K562 (cell line): Measurements from ENCODE around the gene POLR3K. TPM values are rescaled to one million over a fixed set of nuclear protein-coding genes. Genes with fewer than 3 reads are reported as not detected.
A peak's percentile ranks its signal among the peaks of the same experiment; 100 is the strongest.

Experiments
- ATAC-seq: fragments of 200-7000 bp; cut with Tn5 transposase; 3 replicates; pipeline ENCODE4 v1.9.1; 2020; ENCODE audit warnings: moderate library complexity
- BruUV-seq: library from RNA; stranded (reverse); fragments of 400-500 nt; replicated peaks from 2 replicates; lab custom pipeline; 2021; lab: Mats Ljungman, UMichigan
- CTCF ChIA-PET: fragments of 300-600 bp; formaldehyde crosslinking; extraction: SDS; loops from one replicate; lab custom pipeline; 2021; ENCODE audit warnings: low intra/inter-chr PET ratio; lab: Yijun Ruan, JAX
- POLR2A ChIA-PET: fragments of 300-600, 350-650 bp; sonication (Branson Sonifier 250); formaldehyde crosslinking; extraction: SDS; loops from one replicate; lab custom pipeline; 2021; ENCODE audit warnings: antibody characterized with exemption, inconsistent platforms; lab: Yijun Ruan, JAX
- DNase-seq, 4 experiments: peaks; one replicate each; pipeline versions ENCODE4 v3.0.0 to v3.0.0-alpha.2; 2011 to 2018; ENCODE audit warnings: low spot score in 3 of 4, mixed read lengths in 3 of 4; ENCODE audit errors: extremely low read depth in 1 of 4
- FAIRE-seq: peaks from 2 replicates; lab custom pipeline; 2011; peaks lifted over from hg19 to GRCh38; lab: Jason Lieb, UNC
- H2AFZ ChIP-seq: 2 replicates; pipeline ENCODE4 v1.6.0; 2011; ENCODE audit warnings: low read depth, low read length, control low read depth, inconsistent platforms
- H3K27ac ChIP-seq: fragments of 200-600 bp; 3 replicates; pipeline ENCODE4 v1.8.0; 2011; ENCODE audit warnings: low read depth, mild to moderate bottlenecking, control low read depth, inconsistent platforms, low read length, moderate library complexity, mixed read lengths; ENCODE audit errors: extremely low read depth
- H3K27me3 ChIP-seq, 2 experiments: fragments of 300-600 bp in 1 of 2; 2 replicates in 1 of 2; 3 replicates in 1 of 2; pipeline versions ENCODE4 v1.6.0 to v1.8.0; 2011; ENCODE audit warnings: inconsistent platforms in 2 of 2, low read length in 2 of 2, mild to moderate bottlenecking in 1 of 2, mixed read lengths in 1 of 2, moderate library complexity in 1 of 2; ENCODE audit not compliant: control insufficient read depth in 2 of 2, insufficient read depth in 2 of 2
- H3K36me3 ChIP-seq: fragments of 300-600 bp; 3 replicates; pipeline ENCODE4 v1.8.0; 2011; ENCODE audit warnings: mild to moderate bottlenecking, low read length, inconsistent platforms; ENCODE audit not compliant: control insufficient read depth, insufficient read depth
- H3K4me1 ChIP-seq, 2 experiments: fragments of 200-600 bp in 1 of 2; replicated peaks in 1 of 2; 2 replicates in 1 of 2; 3 replicates in 1 of 2; pipeline versions ENCODE4 v1.5.1 to v1.8.0; 2011; ENCODE audit warnings: inconsistent platforms in 2 of 2, low read length in 2 of 2, mild to moderate bottlenecking in 1 of 2, mixed read lengths in 1 of 2, moderate library complexity in 1 of 2; ENCODE audit not compliant: control insufficient read depth in 2 of 2, insufficient read depth in 2 of 2
- H3K4me2 ChIP-seq: 2 replicates; pipeline ENCODE4 v1.6.1; 2011; ENCODE audit warnings: low read length, control low read depth, inconsistent platforms, mixed read lengths; ENCODE audit not compliant: insufficient read depth
- H3K4me3 ChIP-seq: fragments of 200-600 bp; sonication (generic), shearing (Covaris generic); 2 replicates; pipeline ENCODE4 v1.5.1; 2016; ENCODE audit warnings: control low read depth, inconsistent platforms
- H3K79me2 ChIP-seq: fragments of 200-600 bp; 3 replicates; pipeline ENCODE4 v1.8.0; 2011; ENCODE audit warnings: low read length, inconsistent platforms; ENCODE audit not compliant: control insufficient read depth, insufficient read depth
- H3K9ac ChIP-seq, 2 experiments: 2 replicates each; pipeline versions ENCODE4 v1.6.0 to v1.6.1; 2011; ENCODE audit warnings: low read depth in 2 of 2, low read length in 2 of 2, control low read depth in 1 of 2, inconsistent platforms in 1 of 2, mild to moderate bottlenecking in 1 of 2, mixed read lengths in 1 of 2; ENCODE audit not compliant: insufficient read depth in 1 of 2
- H3K9me1 ChIP-seq: one replicate; pipeline ENCODE4 v1.6.0; 2011; ENCODE audit warnings: inconsistent platforms, mild to moderate bottlenecking, low read length, moderate library complexity; ENCODE audit not compliant: control insufficient read depth, insufficient read depth
- H3K9me3 ChIP-seq: replicated peaks from 2 replicates; pipeline ENCODE4 v1.5.1; 2011; ENCODE audit warnings: low read depth, low read length, inconsistent platforms; ENCODE audit not compliant: control insufficient read depth, insufficient read depth
- H4K20me1 ChIP-seq: replicated peaks from 2 replicates; pipeline ENCODE4 v1.6.1; 2011; ENCODE audit warnings: low read length, inconsistent platforms, mixed read lengths; ENCODE audit not compliant: control insufficient read depth, insufficient read depth
- BCOR ChIP-seq: fragments of 450-650 bp; IDR thresholded peaks from 2 replicates; pipeline ENCODE4 v1.6.1; 2016
- BHLHE40 ChIP-seq: IDR thresholded peaks from 2 replicates; pipeline ENCODE4 v1.6.1; 2011; ENCODE audit warnings: low read length, improper control_type of control experiment
- DIDO1 ChIP-seq: fragments of 450-650 bp; IDR thresholded peaks from 2 replicates; pipeline ENCODE4 v1.6.1; 2016; ENCODE audit warnings: low read depth, missing biosample characterization, missing genetic modification characterization
- EP400 ChIP-seq: fragments of 450-650 bp; IDR thresholded peaks from 2 replicates; pipeline ENCODE4 v1.6.1; 2017; ENCODE audit warnings: antibody characterized with exemption, mild to moderate bottlenecking, moderate library complexity
- ETV1 ChIP-seq: fragments of 450-650 bp; conservative IDR thresholded peaks from 2 replicates; pipeline ENCODE4 v1.6.1; 2016; ENCODE audit warnings: missing genetic modification characterization, control low read depth, low read depth, missing compliant biosample characterization
- FOXP1 ChIP-seq: sonication (generic); formaldehyde crosslinking; IDR thresholded peaks from 2 replicates; pipeline ENCODE4 v1.8.0; 2022; ENCODE audit warnings: mild to moderate bottlenecking, missing genetic modification reagents
- GATAD2A ChIP-seq: fragments of 450-650 bp; IDR thresholded peaks from 2 replicates; pipeline ENCODE4 v1.6.1; 2017
- IRF1 ChIP-seq: sonication (generic); formaldehyde crosslinking; IDR thresholded peaks from 2 replicates; pipeline ENCODE4 v1.8.0; 2022; ENCODE audit warnings: missing genetic modification reagents, mild to moderate bottlenecking, borderline replicate concordance
- KDM4B ChIP-seq, 2 experiments: fragments of 450-650 bp in 1 of 2; sonication (generic) in 1 of 2; IDR thresholded peaks; 2 replicates each; pipeline ENCODE4 v1.6.1; 2016 to 2017; ENCODE audit warnings: borderline replicate concordance in 2 of 2, antibody characterized with exemption in 1 of 2, low read depth in 1 of 2, mild to moderate bottlenecking in 1 of 2
- STAT6 ChIP-seq: sonication (generic); formaldehyde crosslinking; IDR thresholded peaks from 2 replicates; pipeline ENCODE4 v1.8.1; 2023; ENCODE audit warnings: mild to moderate bottlenecking, missing genetic modification reagents
- XRCC3 ChIP-seq: fragments of 450-650 bp; IDR thresholded peaks from 2 replicates; pipeline ENCODE4 v1.6.1; 2017; ENCODE audit warnings: mild to moderate bottlenecking, moderate library complexity
- ZNF311 ChIP-seq: fragments of 250-450 bp; sonication (Bioruptor Pico); IDR thresholded peaks from 2 replicates; pipeline ENCODE4 v1.4.0; 2020; ENCODE audit warnings: mild to moderate bottlenecking, moderate library complexity
- ZNF668 ChIP-seq: fragments of 250-450 bp; sonication (Bioruptor Pico); IDR thresholded peaks from 2 replicates; pipeline ENCODE4 v1.8.0; 2022; ENCODE audit warnings: mild to moderate bottlenecking, inconsistent platforms
- ZNF766 ChIP-seq: fragments of 200-800 bp; sonication (Bioruptor generic); conservative IDR thresholded peaks from 2 replicates; pipeline ENCODE4 v1.6.1; 2016; ENCODE audit warnings: missing genetic modification characterization, missing compliant biosample characterization
- ZZZ3 ChIP-seq: fragments of 450-650 bp; IDR thresholded peaks from 2 replicates; pipeline ENCODE4 v1.6.1; 2016; ENCODE audit warnings: antibody characterized with exemption, mild to moderate bottlenecking, moderate library complexity
- WGBS: fragments of 100-300 bp; shearing (Covaris generic); methylation state at CpG from one replicate; pipeline ENCODE4 v1.1.6; 2016; ENCODE audit warnings: low coverage, mixed read lengths; ENCODE audit not compliant: insufficient coverage; ENCODE audit errors: missing lambda C conversion rate; 5-methylcytosine and 5-hydroxymethylcytosine counted together
- in situ Hi-C: fragments of 300-500 bp; cut with MboI; formaldehyde crosslinking; loops from 4 replicates; pipeline ENCODE4 v1.15.0; 2018; ENCODE audit warnings: inconsistent platforms, mixed read lengths
- intact Hi-C: fragments of 100-400 bp; cut with micrococcal nuclease; formaldehyde crosslinking; loops from 2 replicates; pipeline ENCODE4 v1.14.2; 2022
- polyA plus RNA-seq, 8 experiments: library from polyadenylated mRNA; depleted of rRNA in 4 of 8; stranded (reverse) in 5 of 8; unstranded in 3 of 8; fragments of >200 nt; fragmentation: Nextera tagmentation in 2 of 8; fragmentation: Illumina TruSeq in 1 of 8; extraction: Ambion mirVana in 2 of 8; extraction: Trizol in 1 of 8; gene quantifications; 2 replicates each; pipeline versions ENCODE4 v1.2.1 to v1.2.3, GENCODE V29; 2011 to 2014; ENCODE audit warnings: inconsistent platforms in 1 of 8, missing spikeins in 1 of 8
- total RNA-seq, 7 experiments: library from RNA; depleted of rRNA in 6 of 7; stranded (reverse); fragments of >200 nt in 6 of 7; fragmentation: Illumina TruSeq in 2 of 7; extraction: Trizol in 2 of 7; gene quantifications; 2 replicates each; pipeline versions ENCODE4 v1.2.1 to v1.2.3, GENCODE V29; 2011 to 2021; ENCODE audit warnings: low replicate concordance in 1 of 7
- TF ChIP-seq, protein P1 (sequence below): fragments of 250-450 bp; sonication (Bioruptor Pico); IDR thresholded peaks from 2 replicates; pipeline ENCODE4 v1.9.0; 2021; ENCODE audit warnings: mild to moderate bottlenecking, inconsistent platforms

The POLR3K gene
- total and polyA plus RNA-seq, 9 of the 15 experiments (the other 6 are each of a cell fraction or from before 2014, with no cell fraction given): 42.1 to 315 (median 86.7) TPM

DNA sequence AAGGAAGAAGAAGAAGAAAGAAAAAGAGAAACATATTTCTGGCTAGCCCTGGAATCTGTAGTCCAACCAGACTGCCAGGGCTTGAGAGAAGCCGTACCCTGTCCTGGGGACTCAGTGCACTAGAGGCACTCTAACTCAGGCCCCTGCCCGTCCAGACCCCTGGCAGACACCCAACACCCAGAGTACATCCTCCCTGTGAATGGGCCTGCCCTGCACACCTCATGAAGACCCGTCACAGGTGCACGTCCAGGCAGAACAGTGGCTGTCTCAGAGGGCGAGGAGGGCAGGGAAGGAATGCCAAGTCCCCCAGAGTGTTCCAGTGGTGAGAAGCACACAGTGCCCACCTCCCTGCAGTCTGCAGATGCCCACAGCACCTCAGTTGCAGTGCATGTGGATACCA lies 47.6 kb upstream of the POLR3K start:
- no peak for ATAC-seq
- intact Hi-C loops: no loop called here
- in situ Hi-C loops: no loop called here
- Histone ChIP-seq H3K9me3 (no peaks in the 10 kb centered on the region), H3K4me1 (peaks cover 17 to 55% of the 10 kb centered on the region in 2 experiments; a peak in 4 of 5 replicates), H3K36me3 (peaks cover 41% of the 10 kb centered on the region; the same call in 2 of the 3 replicates), H4K20me1 (no peaks in the 10 kb centered on the region), H2AFZ (no peak overlapping the region), H3K4me2 (no peak overlapping the region), H3K4me3 (no peak overlapping the region), H3K79me2 (no peaks in the 10 kb centered on the region; the same call in 2 of the 3 replicates), H3K9me1 (no peaks in the 10 kb centered on the region), H3K9ac (peak overlapping the region in 1 of 2 experiments; percentile 41; a peak in 1 of 4 replicates), H3K27me3 (no peaks in the 10 kb centered on the region), H3K27ac (no peak overlapping the region)
- CTCF ChIA-PET: no interaction called here
- no peak for DNase-seq
- POLR2A ChIA-PET: no interaction called here
- 92% methylated on average over 5 of the region's 5 CpGs for WGBS
- no TSS peak for BruUV-seq
- no peak for FAIRE-seq
- TF ChIP-seq IRF1 (CRISPR knock-in tag) (no peak), ZNF311 (CRISPR knock-in tag) (no peak), STAT6 (CRISPR knock-in tag) (no peak), FOXP1 (CRISPR knock-in tag) (no peak), XRCC3 (no peak), BCOR (no peak), ZZZ3 (no peak), KDM4B (IDR thresholded peaks at IDR 0.05; ENCODE audit: borderline replicate concordance in 2 of 2, low read depth in 1 of 2) (no peak), ZNF766 (CRISPR knock-in tag) (no peak), DIDO1 (no peak), ETV1 (tag) (no peak), BHLHE40 (no peak), ZNF668 (CRISPR knock-in tag) (no peak), EP400 (no peak), GATAD2A (no peak)
- TF ChIP-seq, protein P1, sequence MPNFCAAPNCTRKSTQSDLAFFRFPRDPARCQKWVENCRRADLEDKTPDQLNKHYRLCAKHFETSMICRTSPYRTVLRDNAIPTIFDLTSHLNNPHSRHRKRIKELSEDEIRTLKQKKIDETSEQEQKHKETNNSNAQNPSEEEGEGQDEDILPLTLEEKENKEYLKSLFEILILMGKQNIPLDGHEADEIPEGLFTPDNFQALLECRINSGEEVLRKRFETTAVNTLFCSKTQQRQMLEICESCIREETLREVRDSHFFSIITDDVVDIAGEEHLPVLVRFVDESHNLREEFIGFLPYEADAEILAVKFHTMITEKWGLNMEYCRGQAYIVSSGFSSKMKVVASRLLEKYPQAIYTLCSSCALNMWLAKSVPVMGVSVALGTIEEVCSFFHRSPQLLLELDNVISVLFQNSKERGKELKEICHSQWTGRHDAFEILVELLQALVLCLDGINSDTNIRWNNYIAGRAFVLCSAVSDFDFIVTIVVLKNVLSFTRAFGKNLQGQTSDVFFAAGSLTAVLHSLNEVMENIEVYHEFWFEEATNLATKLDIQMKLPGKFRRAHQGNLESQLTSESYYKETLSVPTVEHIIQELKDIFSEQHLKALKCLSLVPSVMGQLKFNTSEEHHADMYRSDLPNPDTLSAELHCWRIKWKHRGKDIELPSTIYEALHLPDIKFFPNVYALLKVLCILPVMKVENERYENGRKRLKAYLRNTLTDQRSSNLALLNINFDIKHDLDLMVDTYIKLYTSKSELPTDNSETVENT (CRISPR knock-in tag): no peak
